ENCODE measurements around the gene COPA.

DNA sequence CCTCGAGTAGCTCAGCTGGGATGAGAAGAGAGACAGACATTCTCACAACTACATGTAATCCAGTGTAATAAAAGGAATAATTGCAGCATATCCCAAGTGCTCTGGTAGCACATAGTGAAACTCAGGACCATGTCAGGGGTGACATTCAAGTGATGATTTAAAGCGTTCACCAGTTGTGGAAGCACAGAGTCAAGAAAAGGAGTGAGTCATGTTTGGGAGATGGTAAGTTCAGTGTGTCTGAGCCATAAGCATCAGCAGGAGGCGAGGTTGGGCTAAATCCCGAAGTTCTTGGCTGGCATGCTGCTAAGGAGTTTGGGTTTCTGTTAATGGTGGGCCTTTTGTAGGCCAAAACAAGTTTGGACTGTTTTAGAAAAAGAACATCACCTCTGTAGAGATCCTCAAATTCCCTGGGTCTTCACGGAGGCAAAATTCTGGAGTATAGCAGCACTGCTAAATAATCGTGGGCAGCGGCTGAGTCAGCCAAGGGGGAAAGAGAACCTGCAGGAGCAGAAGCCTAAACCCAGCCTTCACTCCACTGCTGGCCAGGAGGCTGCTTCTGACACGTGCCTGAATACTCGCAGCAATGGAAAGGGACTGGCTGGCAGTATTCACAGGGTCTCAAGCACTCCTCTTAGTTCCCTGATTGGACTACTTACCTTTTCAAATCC lies 16.6 kb upstream of the COPA start:
- TF ChIP-seq ISL1 (CRISPR knock-in tag; IDR thresholded peaks at IDR 0.05) (no peak), BACH2 (CRISPR knock-in tag; IDR thresholded peaks at IDR 0.05; ENCODE audit: borderline replicate concordance) (no peak), TCF4 (CRISPR knock-in tag; IDR thresholded peaks at IDR 0.05; ENCODE audit: borderline replicate concordance) (no peak), ARNTL (CRISPR knock-in tag; IDR thresholded peaks at IDR 0.05; ENCODE audit: borderline replicate concordance, low read depth) (no peak), CSDC2 (CRISPR knock-in tag; IDR thresholded peaks at IDR 0.05) (no peak), PATZ1 (CRISPR knock-in tag; IDR thresholded peaks at IDR 0.05; ENCODE audit: borderline replicate concordance) (no peak), OSR1 (CRISPR knock-in tag; IDR thresholded peaks at IDR 0.05) (no peak)
- TF ChIP-seq, protein P1, sequence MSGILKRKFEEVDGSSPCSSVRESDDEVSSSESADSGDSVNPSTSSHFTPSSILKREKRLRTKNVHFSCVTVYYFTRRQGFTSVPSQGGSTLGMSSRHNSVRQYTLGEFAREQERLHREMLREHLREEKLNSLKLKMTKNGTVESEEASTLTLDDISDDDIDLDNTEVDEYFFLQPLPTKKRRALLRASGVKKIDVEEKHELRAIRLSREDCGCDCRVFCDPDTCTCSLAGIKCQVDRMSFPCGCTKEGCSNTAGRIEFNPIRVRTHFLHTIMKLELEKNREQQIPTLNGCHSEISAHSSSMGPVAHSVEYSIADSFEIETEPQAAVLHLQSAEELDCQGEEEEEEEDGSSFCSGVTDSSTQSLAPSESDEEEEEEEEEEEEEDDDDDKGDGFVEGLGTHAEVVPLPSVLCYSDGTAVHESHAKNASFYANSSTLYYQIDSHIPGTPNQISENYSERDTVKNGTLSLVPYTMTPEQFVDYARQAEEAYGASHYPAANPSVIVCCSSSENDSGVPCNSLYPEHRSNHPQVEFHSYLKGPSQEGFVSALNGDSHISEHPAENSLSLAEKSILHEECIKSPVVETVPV (CRISPR knock-in tag; IDR thresholded peaks at IDR 0.05), result no peak
- TF ChIP-seq, protein P2, sequence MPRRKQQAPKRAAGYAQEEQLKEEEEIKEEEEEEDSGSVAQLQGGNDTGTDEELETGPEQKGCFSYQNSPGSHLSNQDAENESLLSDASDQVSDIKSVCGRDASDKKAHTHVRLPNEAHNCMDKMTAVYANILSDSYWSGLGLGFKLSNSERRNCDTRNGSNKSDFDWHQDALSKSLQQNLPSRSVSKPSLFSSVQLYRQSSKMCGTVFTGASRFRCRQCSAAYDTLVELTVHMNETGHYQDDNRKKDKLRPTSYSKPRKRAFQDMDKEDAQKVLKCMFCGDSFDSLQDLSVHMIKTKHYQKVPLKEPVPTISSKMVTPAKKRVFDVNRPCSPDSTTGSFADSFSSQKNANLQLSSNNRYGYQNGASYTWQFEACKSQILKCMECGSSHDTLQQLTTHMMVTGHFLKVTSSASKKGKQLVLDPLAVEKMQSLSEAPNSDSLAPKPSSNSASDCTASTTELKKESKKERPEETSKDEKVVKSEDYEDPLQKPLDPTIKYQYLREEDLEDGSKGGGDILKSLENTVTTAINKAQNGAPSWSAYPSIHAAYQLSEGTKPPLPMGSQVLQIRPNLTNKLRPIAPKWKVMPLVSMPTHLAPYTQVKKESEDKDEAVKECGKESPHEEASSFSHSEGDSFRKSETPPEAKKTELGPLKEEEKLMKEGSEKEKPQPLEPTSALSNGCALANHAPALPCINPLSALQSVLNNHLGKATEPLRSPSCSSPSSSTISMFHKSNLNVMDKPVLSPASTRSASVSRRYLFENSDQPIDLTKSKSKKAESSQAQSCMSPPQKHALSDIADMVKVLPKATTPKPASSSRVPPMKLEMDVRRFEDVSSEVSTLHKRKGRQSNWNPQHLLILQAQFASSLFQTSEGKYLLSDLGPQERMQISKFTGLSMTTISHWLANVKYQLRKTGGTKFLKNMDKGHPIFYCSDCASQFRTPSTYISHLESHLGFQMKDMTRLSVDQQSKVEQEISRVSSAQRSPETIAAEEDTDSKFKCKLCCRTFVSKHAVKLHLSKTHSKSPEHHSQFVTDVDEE (CRISPR knock-in tag; IDR thresholded peaks at IDR 0.05), result no peak
